Activated B cell treated with CpG ODN at 0.5 μM for 24 hours (primary cell): Measurements from ENCODE around the gene GRM5. TPM values are rescaled to one million over a fixed set of nuclear protein-coding genes. Genes with fewer than 3 reads are reported as not detected.

Experiments
- ATAC-seq: fragments of 200-7000 bp; cut with Tn5 transposase; one replicate; pipeline ENCODE4 v1.10.0; 2021; ENCODE audit warnings: low read depth, mild to moderate bottlenecking, moderate library complexity
- CTCF ChIA-PET: fragments of 350-600 bp; sonication (Branson Sonifier 250); formaldehyde crosslinking; loops from one replicate; lab custom pipeline; 2021; ENCODE audit warnings: antibody characterized with exemption; lab: Charles Lee
- POLR2A ChIA-PET: fragments of 350-600 bp; sonication (Branson Sonifier 250); formaldehyde crosslinking; loops from one replicate; lab custom pipeline; 2021; ENCODE audit warnings: antibody characterized with exemption; lab: Charles Lee
- DNase-seq: peaks from one replicate; pipeline ENCODE4 v3.0.0; 2022
- H3K27ac Mint-ChIP-seq: one replicate; pipeline ENCODE4 v1.8.0; 2020; ENCODE audit warnings: mixed read lengths
- H3K27me3 Mint-ChIP-seq: one replicate; pipeline ENCODE4 v1.8.0; 2021; ENCODE audit warnings: mixed read lengths
- H3K36me3 Mint-ChIP-seq: one replicate; pipeline ENCODE4 v1.8.0; 2021; ENCODE audit warnings: low read depth, mixed read lengths
- H3K4me1 Mint-ChIP-seq: one replicate; pipeline ENCODE4 v1.8.0; 2021; ENCODE audit warnings: mixed read lengths
- H3K4me3 Mint-ChIP-seq: one replicate; pipeline ENCODE4 v1.8.0; 2020; ENCODE audit warnings: mild to moderate bottlenecking, mixed read lengths
- H3K9me3 Mint-ChIP-seq: one replicate; pipeline ENCODE4 v1.8.0; 2020; ENCODE audit warnings: mixed read lengths
- CTCF ChIP-seq: fragments of 200-600 bp; IDR thresholded peaks from one replicate; pipeline ENCODE4 v1.8.0; 2022; ENCODE audit warnings: antibody characterized with exemption, mild to moderate bottlenecking
- intact Hi-C: fragments of 100-400 bp; cut with micrococcal nuclease; formaldehyde crosslinking; loops from one replicate; pipeline ENCODE4 v1.15.1; 2024
- total RNA-seq: library from RNA; stranded (reverse); gene quantifications from 2 replicates; pipeline ENCODE4 v1.2.3, GENCODE V29; 2022

GRM5 gene
- total RNA-seq, 1 donor from 2014 or later, result not detected

DNA sequence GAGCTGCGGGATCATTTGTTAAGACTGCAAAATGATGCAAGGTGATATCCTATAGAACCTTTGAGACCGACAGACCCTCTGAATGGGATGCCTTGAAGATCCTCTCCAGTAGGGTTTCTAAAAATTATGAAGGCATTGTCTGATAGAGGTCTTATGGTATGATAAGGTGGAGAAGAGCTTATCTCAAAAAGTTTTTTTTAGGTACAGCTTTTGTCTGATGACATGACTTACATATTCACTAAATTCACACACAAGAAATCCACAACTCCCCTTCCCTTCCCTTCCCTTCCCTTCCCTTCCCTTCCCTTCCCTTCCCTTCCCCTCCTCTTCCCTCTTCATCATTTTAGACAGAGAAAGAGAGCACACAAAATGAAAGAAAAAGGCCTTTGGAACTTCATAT, 609.8 kb downstream of the GRM5 start:
- H3K9me3 Mint-ChIP-seq, result no peaks in the 10 kb centered on the region

GRCh38 chr11:88454881-88455280, 610.9 kb downstream of the GRM5 start:
- intact Hi-C loops, result no loop called here
- H3K27me3 Mint-ChIP-seq, result peaks cover 2% of the 10 kb centered on the region

More for the DNA sequence above, 609.8 kb downstream of the GRM5 start:
- Mint-ChIP-seq H3K27me3 (no peaks in the 10 kb centered on the region), H3K27ac (no peak overlapping the region), H3K4me1 (no peaks in the 10 kb centered on the region), H3K36me3 (no peaks in the 10 kb centered on the region), H3K4me3 (no peak overlapping the region)
- no peak for TF ChIP-seq CTCF
- ChIA-PET POLR2A (no interaction called here), CTCF (no interaction called here)
- intact Hi-C loops, result no loop called here
- DNase-seq, result no peak
- ATAC-seq, result no peak

More at GRCh38 chr11:88454881-88455280, 610.9 kb downstream of the GRM5 start:
- no peaks in the 10 kb centered on the region for H3K36me3 Mint-ChIP-seq
- H3K27ac Mint-ChIP-seq, result no peak overlapping the region
- no peak overlapping the region for H3K4me3 Mint-ChIP-seq
- ChIA-PET POLR2A (no interaction called here), CTCF (no interaction called here)
- H3K4me1 Mint-ChIP-seq, result no peaks in the 10 kb centered on the region
- ATAC-seq (no peak), DNase-seq (no peak)
- H3K9me3 Mint-ChIP-seq, result no peaks in the 10 kb centered on the region
- no peak for TF ChIP-seq CTCF

Other genes with a start within 250 kb of the GRM5 start
- not detected in 2 replicates for gene TYR, start 111.9 kb upstream of the GRM5 start, total RNA-seq